Non-pigmented ciliary epithelial cell (primary cell): ENCODE data around the gene SRRD.
"Not testable (repeated sequence)": the region's sequence is repeated elsewhere in the genome, so short reads cannot be mapped to it uniquely, and the experiment has no call there.

Source experiments
- DNase-seq: peaks from one replicate; pipeline ENCODE4 v3.0.0-alpha.2; 2010; ENCODE audit warnings: low read depth

Gene SRRD

GRCh38 chr22:26483439-26484359, at the start of gene SRRD, which contains the start of gene HPS4:
Gene SRRD, plus strand, starts transcription at chr22:26483877. Its CDS starts 14 bp downstream, at chr22:26483891.
Gene HPS4, minus strand, starts transcription at chr22:26483783. Its CDS starts 2,021 bp downstream, at chr22:26481762.
- DNase-seq = no peak

GRCh38 chr22:26435327-26436093, 48.2 kb upstream of the SRRD start:
- no peak for DNase-seq

GRCh38 chr22:26436903-26437515, 46.7 kb upstream of the SRRD start:
- DNase-seq = no peak

GRCh38 chr22:26437694-26438392, 45.8 kb upstream of the SRRD start:
- no peak for DNase-seq

GRCh38 chr22:26438776-26439175, 44.9 kb upstream of the SRRD start:
- not testable (repeated sequence) for DNase-seq

- no peak for DNase-seq
These were observed 44.1 kb upstream of the SRRD start for GRCh38 chr22:26439559-26439958.

- DNase-seq = no peak
These were observed 41.5 kb upstream of the SRRD start for GRCh38 chr22:26442086-26442756.

GRCh38 chr22:26443901-26444690, 39.6 kb upstream of the SRRD start:
- DNase-seq = no peak

- no peak for DNase-seq
These were observed 38.9 kb upstream of the SRRD start for GRCh38 chr22:26444777-26445176.

- no peak for DNase-seq
These were observed 38.0 kb upstream of the SRRD start for GRCh38 chr22:26445577-26446275.

GRCh38 chr22:26446808-26447515, 36.7 kb upstream of the SRRD start:
- no peak for DNase-seq

- DNase-seq = no peak
These were observed 35.9 kb upstream of the SRRD start for GRCh38 chr22:26447584-26448329.

GRCh38 chr22:26448334-26448733, 35.3 kb upstream of the SRRD start:
- DNase-seq = no peak

GRCh38 chr22:26448941-26449340, 34.7 kb upstream of the SRRD start:
- DNase-seq = no peak

- no peak for DNase-seq
These were observed 33.1 kb upstream of the SRRD start for GRCh38 chr22:26450453-26451185.

- DNase-seq = no peak
These were observed 31.3 kb upstream of the SRRD start for GRCh38 chr22:26452236-26453016.

- no peak for DNase-seq
These were observed 30.5 kb upstream of the SRRD start for GRCh38 chr22:26453216-26453615.
